MM.1S (cell line): ENCODE data around the gene MYH11.

ENCODE experiments used
- EZH2 ChIP-seq: fragments of 300-600 bp; sonication (generic); optimal IDR thresholded peaks from 2 replicates; pipeline ENCODE3; 2017; ENCODE audit warnings: low read depth, mild to moderate bottlenecking, antibody characterized with exemption, low read length, mixed read lengths
- EZH2phosphoT487 ChIP-seq: fragments of 300-600 bp; sonication (generic); IDR thresholded peaks from 2 replicates; pipeline ENCODE4 v1.6.1; 2018; ENCODE audit warnings: antibody characterized with exemption, low read length
- TF ChIP-seq, protein P1 (sequence below): fragments of 300-600 bp; sonication (generic); IDR thresholded peaks from 2 replicates; pipeline ENCODE4 v1.5.1; 2016; ENCODE audit warnings: antibody characterized with exemption, low read length, mixed read lengths

DNA sequence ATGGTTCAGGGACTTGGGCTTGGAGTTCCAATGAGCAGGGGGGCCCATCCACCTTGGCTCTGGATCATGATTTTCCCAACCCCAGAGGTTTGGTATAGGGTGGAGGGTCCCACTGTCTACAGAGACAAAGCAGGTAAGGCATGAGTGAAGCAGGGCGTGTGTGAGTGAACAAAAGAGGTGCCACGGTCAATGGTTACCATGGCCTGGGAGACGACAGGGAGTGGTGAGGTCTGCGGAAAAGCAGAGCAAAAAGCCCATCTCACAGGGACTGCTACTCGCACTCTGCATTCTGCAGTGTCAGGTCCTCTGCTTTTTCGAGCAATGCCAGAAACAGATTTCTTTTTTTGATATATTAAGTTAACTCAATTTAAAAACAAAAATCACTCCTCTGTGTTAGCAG lies 24.6 kb downstream of the MYH11 start:
- TF ChIP-seq, protein P1, sequence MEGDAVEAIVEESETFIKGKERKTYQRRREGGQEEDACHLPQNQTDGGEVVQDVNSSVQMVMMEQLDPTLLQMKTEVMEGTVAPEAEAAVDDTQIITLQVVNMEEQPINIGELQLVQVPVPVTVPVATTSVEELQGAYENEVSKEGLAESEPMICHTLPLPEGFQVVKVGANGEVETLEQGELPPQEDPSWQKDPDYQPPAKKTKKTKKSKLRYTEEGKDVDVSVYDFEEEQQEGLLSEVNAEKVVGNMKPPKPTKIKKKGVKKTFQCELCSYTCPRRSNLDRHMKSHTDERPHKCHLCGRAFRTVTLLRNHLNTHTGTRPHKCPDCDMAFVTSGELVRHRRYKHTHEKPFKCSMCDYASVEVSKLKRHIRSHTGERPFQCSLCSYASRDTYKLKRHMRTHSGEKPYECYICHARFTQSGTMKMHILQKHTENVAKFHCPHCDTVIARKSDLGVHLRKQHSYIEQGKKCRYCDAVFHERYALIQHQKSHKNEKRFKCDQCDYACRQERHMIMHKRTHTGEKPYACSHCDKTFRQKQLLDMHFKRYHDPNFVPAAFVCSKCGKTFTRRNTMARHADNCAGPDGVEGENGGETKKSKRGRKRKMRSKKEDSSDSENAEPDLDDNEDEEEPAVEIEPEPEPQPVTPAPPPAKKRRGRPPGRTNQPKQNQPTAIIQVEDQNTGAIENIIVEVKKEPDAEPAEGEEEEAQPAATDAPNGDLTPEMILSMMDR, result no peak
- no peak for TF ChIP-seq EZH2
- TF ChIP-seq EZH2phosphoT487, result no peak
